ENCODE measurements around the gene PCGF5.
"Not testable (repeated sequence)": the region's sequence is repeated elsewhere in the genome, so short reads cannot be mapped to it uniquely, and the experiment has no call there.

Gene PCGF5

GRCh38 chr10:91220194-91220953 is at the start of gene PCGF5:
PCGF5 (plus strand) TSS chr10:91220663; CDS start chr10:91222872, 2,209 bp downstream.
- DNase-seq (ENCODE audit: low read depth in 3 of 3) = peak; percentile 80 to 86 (median 83)

DNA sequence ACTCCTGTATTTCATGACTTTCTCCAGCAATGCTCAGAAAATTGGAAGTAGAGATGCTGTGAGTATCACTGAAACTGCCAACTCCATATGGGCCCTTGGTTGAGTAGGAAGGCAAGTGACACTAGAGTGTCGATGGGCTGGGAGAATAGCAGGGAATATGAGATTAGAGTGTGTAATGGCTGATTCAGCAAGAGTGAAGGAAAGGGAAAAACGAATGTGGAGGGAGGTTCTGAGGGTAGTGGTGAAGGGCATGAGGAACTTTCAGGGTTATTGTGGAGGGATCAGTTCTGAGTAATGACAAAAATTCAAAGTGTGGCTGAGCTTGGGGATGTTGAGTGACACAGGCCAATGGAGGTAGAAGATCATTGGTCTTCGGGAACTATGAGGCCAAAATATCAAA is 49.0 kb upstream of the PCGF5 start:
- no peak for DNase-seq (ENCODE audit: low read depth in 3 of 3)

DNA sequence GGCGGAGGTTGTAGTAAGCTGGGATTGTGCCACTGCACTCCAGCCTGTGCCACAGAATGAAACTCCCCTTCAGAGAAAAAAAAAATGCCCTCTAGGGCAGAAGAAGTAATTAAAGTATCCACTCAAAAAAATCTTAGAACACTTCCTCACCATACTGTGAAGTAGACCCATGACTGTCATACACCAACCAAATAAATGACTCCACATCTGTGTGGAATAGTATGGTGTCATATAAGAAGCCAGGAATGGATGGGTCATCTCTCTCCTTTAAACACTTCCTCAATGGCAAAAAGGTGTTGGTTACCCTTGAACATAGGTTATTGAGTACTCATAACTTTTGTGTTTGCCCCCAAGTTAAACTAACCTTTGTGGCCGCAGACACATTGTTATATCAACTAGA is 48.1 kb upstream of the PCGF5 start:
- no peak for DNase-seq (ENCODE audit: low read depth in 3 of 3)

DNA sequence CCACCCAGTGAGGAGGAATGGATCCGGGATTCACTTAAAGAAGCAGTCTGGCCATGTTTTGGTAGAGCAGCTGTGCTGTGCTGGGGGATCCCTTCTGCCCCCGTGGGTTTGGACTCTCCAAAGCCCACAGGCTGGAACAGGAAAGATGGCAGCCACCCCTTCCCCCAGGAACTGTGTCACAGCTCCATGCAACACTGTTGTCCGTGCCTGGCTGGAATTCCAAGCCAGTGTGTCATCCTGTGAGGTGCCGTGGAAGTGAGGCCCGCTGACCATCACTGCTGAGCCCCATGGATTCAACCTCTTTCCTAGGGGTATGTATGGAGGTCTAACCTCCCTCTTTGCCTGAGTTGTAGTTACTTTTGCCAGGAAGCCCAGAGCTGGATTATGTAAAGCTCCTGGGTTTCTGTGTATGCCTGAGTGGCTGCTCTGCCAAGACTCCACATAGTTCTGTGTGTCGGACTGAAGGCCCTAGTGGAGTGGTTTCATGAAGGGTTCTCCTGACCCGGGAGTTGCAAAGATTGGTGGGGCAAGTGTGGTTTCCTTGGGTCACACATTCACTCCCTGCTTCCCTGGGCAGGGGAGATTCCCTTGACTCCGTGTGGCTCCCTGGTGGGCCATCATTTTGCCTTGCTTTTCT is 35.1 kb upstream of the PCGF5 start:
- no peak for DNase-seq (ENCODE audit: low read depth in 3 of 3)

DNA sequence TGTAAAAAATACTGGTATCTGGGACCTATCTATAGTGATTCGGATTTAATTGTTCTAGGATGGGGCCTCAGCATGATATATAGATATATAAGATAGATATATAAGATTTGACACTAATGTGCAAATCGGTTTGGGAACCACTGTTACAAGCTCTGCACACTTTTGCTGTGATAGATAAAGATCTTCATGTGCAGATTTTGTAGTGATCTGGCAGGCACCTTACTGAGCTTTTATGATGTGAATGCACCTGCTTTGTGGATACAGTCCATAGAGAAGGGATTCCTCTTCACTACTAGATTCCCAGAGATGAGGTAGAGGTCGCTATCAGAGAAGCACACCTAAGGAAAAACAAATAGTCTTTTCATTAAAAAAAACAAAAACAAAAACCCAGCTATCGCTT is 33.3 kb upstream of the PCGF5 start:
- DNase-seq (ENCODE audit: low read depth in 3 of 3) = no peak

GRCh38 chr10:91188010-91188409 is 32.5 kb upstream of the PCGF5 start:
- not testable (repeated sequence) for DNase-seq (ENCODE audit: low read depth in 3 of 3)

- DNase-seq (ENCODE audit: low read depth in 3 of 3) = no peak
Observed at GRCh38 chr10:91188889-91189288, 31.6 kb upstream of the PCGF5 start.

- no peak for DNase-seq (ENCODE audit: low read depth in 3 of 3)
Observed at GRCh38 chr10:91190388-91190870, 30.0 kb upstream of the PCGF5 start.

- no peak for DNase-seq (ENCODE audit: low read depth in 3 of 3)
Observed at GRCh38 chr10:91190876-91191583, 29.4 kb upstream of the PCGF5 start.

GRCh38 chr10:91191584-91191919 is 28.9 kb upstream of the PCGF5 start:
- DNase-seq (ENCODE audit: low read depth in 3 of 3) = no peak

GRCh38 chr10:91194497-91195179 is 25.8 kb upstream of the PCGF5 start:
- DNase-seq (ENCODE audit: low read depth in 3 of 3) = no peak

- DNase-seq (ENCODE audit: low read depth in 3 of 3) = no peak
Observed at GRCh38 chr10:91196268-91197048, 24.0 kb upstream of the PCGF5 start.

DNA sequence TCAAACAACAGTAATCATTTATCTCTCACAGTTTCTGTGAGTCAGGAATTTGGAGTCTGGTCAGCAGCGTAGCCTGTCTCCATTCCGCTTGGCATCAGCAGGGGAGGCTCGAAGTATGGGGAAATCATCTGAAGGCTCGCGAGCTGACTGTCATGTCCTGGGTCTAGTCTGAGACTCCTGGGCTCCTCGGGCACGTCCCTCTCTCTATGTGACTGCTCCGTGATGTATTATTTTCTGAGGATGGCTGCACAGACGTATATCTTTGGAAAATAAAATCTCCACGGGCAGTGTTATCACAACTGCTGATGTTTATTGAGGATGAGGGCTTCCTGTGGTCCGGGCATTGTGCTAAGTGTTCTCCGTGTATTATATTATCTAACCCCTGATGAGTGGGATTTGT is 23.3 kb upstream of the PCGF5 start:
- no peak for DNase-seq (ENCODE audit: low read depth in 3 of 3)

GRCh38 chr10:91198781-91199180 is 21.7 kb upstream of the PCGF5 start:
- DNase-seq (ENCODE audit: low read depth in 3 of 3) = no peak

- DNase-seq (ENCODE audit: low read depth in 3 of 3) = no peak
Observed at GRCh38 chr10:91200314-91201212, 19.9 kb upstream of the PCGF5 start.

DNA sequence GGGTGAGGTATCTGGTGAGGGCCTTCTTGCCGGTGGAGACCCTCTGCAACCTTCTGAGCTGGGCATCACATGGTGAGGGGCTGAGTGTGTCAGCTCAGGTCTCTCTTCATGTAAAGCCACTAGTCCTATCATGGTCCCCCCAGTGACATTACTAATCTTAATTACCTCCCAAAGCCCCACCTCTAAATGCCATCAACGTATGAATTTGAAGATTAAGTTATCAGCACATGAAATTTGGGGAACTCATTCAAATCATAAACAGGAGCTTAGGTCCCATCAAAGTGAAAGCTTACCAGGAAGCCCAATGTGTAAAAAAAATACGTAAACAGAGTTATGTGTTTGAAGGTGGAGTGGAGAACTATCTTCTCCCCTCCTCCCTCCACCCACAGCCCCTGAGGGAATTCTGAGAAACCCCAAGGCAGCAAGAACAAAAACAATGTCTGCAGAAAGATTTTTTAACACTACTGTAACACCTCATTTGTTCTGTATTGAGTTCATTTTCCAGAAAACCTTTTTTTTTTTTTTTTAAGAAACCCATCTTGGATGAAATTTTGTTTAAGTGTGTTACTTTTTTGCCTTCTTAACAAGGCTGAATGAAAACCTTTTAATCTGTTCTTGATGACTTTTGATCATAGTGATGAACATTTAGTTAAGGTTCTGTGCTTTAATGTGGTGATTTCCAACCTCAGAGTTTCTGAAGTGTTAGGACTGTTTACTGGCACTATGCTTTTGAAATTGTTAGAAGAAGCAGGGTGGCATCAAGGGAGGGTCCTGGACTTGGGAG is 19.1 kb upstream of the PCGF5 start:
- DNase-seq (ENCODE audit: low read depth in 3 of 3) = peak in 2 of 3 experiments; percentile 17 to 28

DNA sequence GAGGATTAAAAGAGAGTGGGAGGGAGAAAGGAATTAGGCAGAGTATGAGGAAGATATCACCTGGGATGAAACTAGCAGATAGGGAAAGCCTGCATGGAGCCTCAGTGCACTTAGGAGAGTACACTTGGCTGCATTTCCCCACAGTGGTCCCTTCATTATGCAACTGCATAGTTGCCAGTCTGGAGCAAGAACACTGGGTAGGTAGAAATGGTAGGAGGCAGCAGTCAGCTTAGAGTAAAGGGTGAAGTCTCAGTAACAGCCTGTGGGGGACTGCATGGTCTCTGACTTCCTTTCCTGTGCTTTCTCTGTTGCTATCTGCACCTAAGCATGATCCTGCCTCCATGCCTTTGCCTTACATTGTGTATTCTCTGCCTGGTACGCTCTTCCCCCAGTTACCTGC is 14.0 kb upstream of the PCGF5 start:
- DNase-seq (ENCODE audit: low read depth in 3 of 3) = no peak

DNA sequence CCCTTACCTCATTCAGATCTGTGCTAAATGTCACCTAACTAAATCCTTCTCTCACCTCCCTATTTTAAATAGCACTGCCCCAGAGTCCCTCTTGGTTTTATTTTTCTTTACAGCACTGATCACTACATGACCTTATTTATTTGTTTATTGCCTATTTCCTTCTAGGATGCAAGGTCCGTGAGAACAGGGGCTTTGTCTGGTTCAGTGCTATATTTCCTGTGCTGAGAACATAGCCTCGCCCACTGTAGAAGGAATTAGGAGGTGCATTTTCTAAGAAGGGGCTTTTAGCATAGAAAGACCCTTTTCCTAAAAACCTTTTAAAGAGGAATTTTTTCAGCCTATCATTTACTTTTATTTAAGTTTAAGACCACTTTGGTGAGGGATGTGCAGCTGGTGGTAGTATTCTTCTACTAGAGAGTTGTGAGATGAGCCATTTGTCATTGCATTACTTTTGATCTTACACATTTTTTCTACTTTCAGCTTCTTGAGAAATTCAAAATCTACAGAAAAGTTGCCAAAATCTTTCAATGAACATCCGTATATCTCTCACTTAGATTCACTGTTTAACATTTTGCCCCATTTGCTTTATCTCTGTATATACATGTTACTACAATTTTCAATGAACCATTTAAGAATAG is 13.5 kb upstream of the PCGF5 start:
- no peak for DNase-seq (ENCODE audit: low read depth in 3 of 3)

- DNase-seq (ENCODE audit: low read depth in 3 of 3) = no peak
Observed at GRCh38 chr10:91208642-91209041, 11.8 kb upstream of the PCGF5 start.

All from stimulated activated CD4-positive, alpha-beta T cell treated with anti-CD3 and anti-CD28 coated beads, TNF-alpha, amount 100 ng/mL, for 4 hours (primary cell).